SK-N-MC (cell line): Measurements from ENCODE around the gene INHBB.

Experiments
- DNase-seq: peaks from one replicate; pipeline ENCODE4 v3.0.0-alpha.2; 2011; ENCODE audit warnings: low read depth, low spot score
- H3K27ac ChIP-seq: fragments of 200-600 bp; sonication (generic); 2 replicates; pipeline ENCODE4 v1.5.1; 2016; ENCODE audit warnings: mixed run types
- H3K36me3 ChIP-seq: fragments of 200-600 bp; sonication (generic); 2 replicates; pipeline ENCODE4 v1.6.1; 2017; ENCODE audit warnings: antibody characterized with exemption, low read length, mixed read lengths; ENCODE audit not compliant: insufficient read depth
- H3K4me3 ChIP-seq: fragments of 200-600 bp; sonication (generic); 2 replicates; pipeline ENCODE4 v1.5.1; 2016
- H3K9ac ChIP-seq: fragments of 200-600 bp; sonication (generic); 2 replicates; pipeline ENCODE4 v1.8.0; 2017; ENCODE audit warnings: mixed run types, mixed read lengths; ENCODE audit not compliant: insufficient read length
- H3K9me3 ChIP-seq: fragments of 200-600 bp; sonication (generic); 2 replicates; pipeline ENCODE4 v1.6.1; 2017; ENCODE audit warnings: low read depth, mild to moderate bottlenecking, antibody characterized with exemption, low read length, moderate library complexity, mixed read lengths
- EZH2 ChIP-seq: fragments of 200-600 bp; sonication (generic); IDR thresholded peaks from one replicate; pipeline ENCODE4 v1.6.1; 2017; ENCODE audit warnings: antibody characterized with exemption
- FOXP2 ChIP-seq: optimal IDR thresholded peaks from 2 replicates; pipeline ENCODE3; 2011; ENCODE audit warnings: mild to moderate bottlenecking, moderate library complexity; ENCODE audit not compliant: insufficient read depth; ENCODE audit errors: extremely low read length, control extremely low read depth
- POLR2AphosphoS5 ChIP-seq: IDR thresholded peaks from 2 replicates; pipeline ENCODE4 v1.6.1; 2012; ENCODE audit warnings: mild to moderate bottlenecking, low read depth, low read length, borderline replicate concordance

The INHBB gene

DNA sequence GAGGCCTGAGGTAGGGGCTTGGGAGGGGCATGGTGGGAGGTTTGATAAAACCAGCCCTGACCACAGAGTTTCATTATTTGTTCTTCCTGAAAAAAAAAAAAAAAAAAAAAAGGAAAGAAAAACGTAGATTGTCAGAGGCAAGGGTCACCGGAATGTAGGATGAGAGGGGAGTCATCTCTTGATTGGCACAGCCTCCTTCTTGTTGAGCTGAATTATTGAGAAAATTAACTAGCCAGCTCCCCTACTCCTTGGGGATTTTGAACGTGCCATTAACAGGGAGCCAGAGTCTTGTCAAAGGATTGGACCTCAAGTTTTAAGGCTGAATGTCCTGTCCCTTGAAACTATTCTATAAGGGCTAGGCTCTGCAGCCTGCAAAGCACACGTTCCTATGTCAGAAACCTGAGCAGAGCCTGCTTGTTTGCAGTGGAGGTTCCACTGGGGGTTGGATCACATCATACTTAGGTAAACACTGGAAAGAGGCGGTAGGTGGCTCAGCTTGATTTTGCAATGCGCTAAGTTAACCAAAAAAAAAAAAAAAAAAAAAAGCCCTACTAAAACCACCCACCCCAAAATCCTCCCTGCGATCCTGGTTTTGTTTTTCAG lies 2.3 kb downstream of the INHBB start:
- H3K9ac ChIP-seq: no peak overlapping the region
- H3K4me3 ChIP-seq: no peak overlapping the region
- H3K27ac ChIP-seq: no peak overlapping the region
- H3K9me3 ChIP-seq: no peaks in the 10 kb centered on the region
- TF ChIP-seq POLR2AphosphoS5 (no peak), FOXP2 (no peak), EZH2 (no peak)
- H3K36me3 ChIP-seq: no peaks in the 10 kb centered on the region
- no peak for DNase-seq

DNA sequence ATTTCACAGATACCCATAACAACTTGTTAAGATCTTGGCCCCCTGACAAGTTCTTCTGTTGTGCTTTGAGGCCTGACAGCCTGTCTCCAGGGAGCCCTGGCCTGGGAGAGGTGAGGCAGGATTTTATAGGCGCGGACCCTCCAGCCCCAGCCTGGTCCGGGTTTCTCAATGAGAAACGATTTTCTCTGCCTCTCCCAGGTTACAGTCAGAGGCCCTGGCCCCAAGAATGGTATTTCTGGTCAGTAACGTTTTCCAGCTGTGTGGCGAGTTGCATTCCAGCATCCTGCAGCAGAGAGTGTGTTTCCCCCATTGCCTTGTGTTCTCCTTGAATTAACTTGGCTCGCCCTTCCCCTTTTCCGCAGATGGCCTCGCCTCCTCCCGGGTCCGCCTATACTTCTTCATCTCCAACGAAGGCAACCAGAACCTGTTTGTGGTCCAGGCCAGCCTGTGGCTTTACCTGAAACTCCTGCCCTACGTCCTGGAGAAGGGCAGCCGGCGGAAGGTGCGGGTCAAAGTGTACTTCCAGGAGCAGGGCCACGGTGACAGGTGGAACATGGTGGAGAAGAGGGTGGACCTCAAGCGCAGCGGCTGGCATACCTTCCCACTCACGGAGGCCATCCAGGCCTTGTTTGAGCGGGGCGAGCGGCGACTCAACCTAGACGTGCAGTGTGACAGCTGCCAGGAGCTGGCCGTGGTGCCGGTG lies 3.0 kb downstream of the INHBB start:
- Histone ChIP-seq H3K27ac (no peak overlapping the region), H3K9me3 (no peaks in the 10 kb centered on the region), H3K4me3 (no peak overlapping the region), H3K36me3 (no peaks in the 10 kb centered on the region), H3K9ac (no peak overlapping the region)
- no peak for DNase-seq
- TF ChIP-seq EZH2 (no peak), POLR2AphosphoS5 (no peak), FOXP2 (no peak)

DNA sequence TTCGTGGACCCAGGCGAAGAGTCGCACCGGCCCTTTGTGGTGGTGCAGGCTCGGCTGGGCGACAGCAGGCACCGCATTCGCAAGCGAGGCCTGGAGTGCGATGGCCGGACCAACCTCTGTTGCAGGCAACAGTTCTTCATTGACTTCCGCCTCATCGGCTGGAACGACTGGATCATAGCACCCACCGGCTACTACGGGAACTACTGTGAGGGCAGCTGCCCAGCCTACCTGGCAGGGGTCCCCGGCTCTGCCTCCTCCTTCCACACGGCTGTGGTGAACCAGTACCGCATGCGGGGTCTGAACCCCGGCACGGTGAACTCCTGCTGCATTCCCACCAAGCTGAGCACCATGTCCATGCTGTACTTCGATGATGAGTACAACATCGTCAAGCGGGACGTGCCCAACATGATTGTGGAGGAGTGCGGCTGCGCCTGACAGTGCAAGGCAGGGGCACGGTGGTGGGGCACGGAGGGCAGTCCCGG lies 3.5 kb downstream of the INHBB start:
- no peaks in the 10 kb centered on the region for H3K9me3 ChIP-seq
- H3K36me3 ChIP-seq: no peaks in the 10 kb centered on the region
- no peak overlapping the region for H3K27ac ChIP-seq
- no peak overlapping the region for H3K4me3 ChIP-seq
- DNase-seq: no peak
- TF ChIP-seq FOXP2 (no peak), EZH2 (no peak), POLR2AphosphoS5 (no peak)
- no peak overlapping the region for H3K9ac ChIP-seq

DNA sequence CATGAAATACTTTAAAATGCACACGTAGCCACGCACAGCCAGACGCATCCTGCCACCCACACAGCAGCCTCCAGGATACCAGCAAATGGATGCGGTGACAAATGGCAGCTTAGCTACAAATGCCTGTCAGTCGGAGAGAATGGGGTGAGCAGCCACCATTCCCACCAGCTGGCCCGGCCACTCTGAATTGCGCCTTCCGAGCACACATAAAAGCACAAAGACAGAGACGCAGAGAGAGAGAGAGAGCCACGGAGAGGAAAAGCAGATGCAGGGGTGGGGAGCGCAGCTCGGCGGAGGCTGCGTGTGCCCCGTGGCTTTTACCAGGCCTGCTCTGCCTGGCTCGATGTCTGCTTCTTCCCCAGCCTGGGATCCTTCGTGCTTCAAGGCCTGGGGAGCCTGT lies 4.1 kb downstream of the INHBB start:
- DNase-seq: no peak
- Histone ChIP-seq H3K4me3 (no peak overlapping the region), H3K27ac (no peak overlapping the region), H3K9me3 (no peaks in the 10 kb centered on the region), H3K36me3 (no peaks in the 10 kb centered on the region), H3K9ac (no peak overlapping the region)
- TF ChIP-seq FOXP2 (no peak), EZH2 (no peak), POLR2AphosphoS5 (no peak)

DNA sequence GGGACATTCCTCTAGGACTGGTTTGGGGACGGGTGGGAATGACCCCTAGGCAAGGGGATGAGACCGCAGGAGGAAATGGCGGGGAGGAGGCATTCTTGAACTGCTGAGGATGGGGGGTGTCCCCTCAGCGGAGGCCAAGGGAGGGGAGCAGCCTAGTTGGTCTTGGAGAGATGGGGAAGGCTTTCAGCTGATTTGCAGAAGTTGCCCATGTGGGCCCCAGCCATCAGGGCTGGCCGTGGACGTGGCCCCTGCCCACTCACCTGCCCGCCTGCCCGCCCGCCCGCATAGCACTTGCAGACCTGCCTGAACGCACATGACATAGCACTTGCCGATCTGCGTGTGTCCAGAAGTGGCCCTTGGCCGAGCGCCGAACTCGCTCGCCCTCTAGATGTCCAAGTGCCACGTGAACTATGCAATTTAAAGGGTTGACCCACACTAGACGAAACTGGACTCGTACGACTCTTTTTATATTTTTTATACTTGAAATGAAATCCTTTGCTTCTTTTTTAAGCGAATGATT lies 4.9 kb downstream of the INHBB start:
- TF ChIP-seq FOXP2 (no peak), EZH2 (no peak), POLR2AphosphoS5 (no peak)
- no peak for DNase-seq
- Histone ChIP-seq H3K36me3 (no peaks in the 10 kb centered on the region), H3K9me3 (no peaks in the 10 kb centered on the region), H3K4me3 (no peak overlapping the region), H3K9ac (no peak overlapping the region), H3K27ac (no peak overlapping the region)

DNA sequence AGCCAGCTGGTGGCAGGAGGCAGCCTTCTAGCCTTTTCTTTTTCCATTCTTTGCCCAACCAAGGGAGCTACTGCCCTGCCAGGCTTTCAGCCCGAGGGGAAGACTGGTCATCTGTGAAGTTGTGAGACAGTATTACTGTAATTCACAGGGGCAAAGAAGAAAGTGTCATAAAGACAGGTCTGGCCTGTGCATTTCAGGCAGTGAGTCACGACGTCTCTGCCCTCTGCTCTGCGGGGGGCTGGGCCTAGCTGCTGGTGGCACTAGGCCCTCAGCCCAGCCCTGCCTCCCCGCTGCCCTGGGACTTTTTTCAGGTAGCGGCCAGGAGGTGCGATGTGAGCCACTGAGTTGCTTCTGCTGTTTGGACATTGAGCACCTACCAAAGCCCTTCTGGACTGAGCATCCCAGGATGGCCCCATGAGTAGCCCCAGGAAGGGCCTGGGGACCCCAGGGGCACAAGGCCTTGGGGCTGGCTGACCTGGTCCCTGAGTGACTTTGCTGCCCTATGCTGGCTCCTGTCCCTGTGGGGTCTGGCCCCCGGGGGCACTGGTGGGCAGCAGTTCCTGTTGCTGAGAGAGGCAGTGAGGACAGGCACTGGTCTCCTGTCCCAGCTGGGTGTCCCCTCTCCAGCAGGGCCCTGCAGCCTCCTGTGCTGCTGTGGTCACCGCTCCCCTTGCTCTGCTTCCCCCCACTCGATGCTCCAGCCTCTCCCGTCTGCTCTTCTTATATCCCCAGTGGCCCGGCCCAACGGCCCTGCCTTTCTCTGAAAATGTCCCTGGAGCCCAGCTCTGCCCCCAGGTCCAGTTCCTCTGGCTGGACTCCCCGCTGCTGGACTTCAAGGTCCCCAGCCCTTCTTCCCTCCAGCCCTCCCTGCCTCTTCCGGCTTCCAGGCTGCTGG lies 7.0 kb downstream of the INHBB start:
- no peak overlapping the region for H3K9ac ChIP-seq
- no peaks in the 10 kb centered on the region for H3K9me3 ChIP-seq
- H3K27ac ChIP-seq: no peak overlapping the region
- TF ChIP-seq FOXP2 (no peak), EZH2 (no peak), POLR2AphosphoS5 (no peak)
- H3K4me3 ChIP-seq: no peak overlapping the region
- no peak for DNase-seq
- no peaks in the 10 kb centered on the region for H3K36me3 ChIP-seq

DNA sequence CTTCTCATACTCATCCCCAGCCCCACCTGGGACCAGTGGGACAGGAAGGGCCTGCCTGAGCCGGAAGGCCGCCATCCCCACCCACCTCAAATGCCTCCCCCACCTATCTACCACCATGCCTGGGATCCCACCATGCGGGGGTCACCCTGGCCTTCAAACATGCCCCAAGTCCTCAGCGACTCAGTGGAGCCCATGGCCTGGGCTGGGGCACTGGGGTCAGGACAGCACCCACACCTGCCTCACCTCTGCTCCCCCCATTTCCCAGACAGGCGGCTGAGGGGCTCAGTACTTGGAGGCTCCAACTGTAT lies 7.6 kb downstream of the INHBB start:
- H3K27ac ChIP-seq: no peak overlapping the region
- H3K9ac ChIP-seq: no peak overlapping the region
- DNase-seq: no peak

DNA sequence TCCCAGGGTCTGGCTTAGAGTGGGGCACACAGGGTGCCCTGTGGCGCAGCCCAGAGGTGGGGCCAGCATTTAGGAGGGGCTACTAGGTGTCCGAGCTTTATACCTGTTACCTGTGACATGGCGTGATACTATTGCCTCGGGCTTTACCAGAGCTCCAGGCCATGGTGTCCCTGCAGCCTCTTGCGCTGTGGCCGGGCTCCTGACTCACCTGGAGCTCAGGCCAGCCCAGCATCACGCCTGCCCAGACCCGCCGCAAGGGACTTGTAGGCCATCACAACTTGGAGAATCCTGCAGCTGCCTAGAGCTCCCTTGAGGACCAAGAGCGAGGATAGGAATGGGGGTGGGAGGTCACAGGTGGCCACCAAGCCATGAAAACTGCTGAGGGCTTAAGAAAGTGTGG lies 8.0 kb downstream of the INHBB start:
- Histone ChIP-seq H3K9me3 (no peaks in the 10 kb centered on the region), H3K36me3 (no peaks in the 10 kb centered on the region), H3K27ac (no peak overlapping the region), H3K4me3 (no peak overlapping the region), H3K9ac (no peak overlapping the region)
- TF ChIP-seq FOXP2: no peak
- TF ChIP-seq EZH2: no peak
- no peak for TF ChIP-seq POLR2AphosphoS5
- DNase-seq: no peak

More for the DNA sequence above, 7.6 kb downstream of the INHBB start:
- TF ChIP-seq EZH2 (no peak), FOXP2 (no peak), POLR2AphosphoS5 (no peak)
- Histone ChIP-seq H3K4me3 (no peak overlapping the region), H3K36me3 (no peaks in the 10 kb centered on the region), H3K9me3 (no peaks in the 10 kb centered on the region)
